B cell (primary cell): ENCODE data around the gene AFF3.

Experiments used
- EZH2 ChIP-seq: IDR thresholded peaks from 2 replicates; pipeline ENCODE4 v1.6.1; 2012; ENCODE audit warnings: borderline replicate concordance, low read depth, mild to moderate bottlenecking, moderate library complexity, low read length; ENCODE audit not compliant: insufficient read depth, poor library complexity, severe bottlenecking
- TF ChIP-seq, protein P1 (sequence below): fragments of 200-600 bp; IDR thresholded peaks from one replicate; pipeline ENCODE4 v1.8.0; 2022; ENCODE audit warnings: antibody characterized with exemption, mild to moderate bottlenecking

DNA sequence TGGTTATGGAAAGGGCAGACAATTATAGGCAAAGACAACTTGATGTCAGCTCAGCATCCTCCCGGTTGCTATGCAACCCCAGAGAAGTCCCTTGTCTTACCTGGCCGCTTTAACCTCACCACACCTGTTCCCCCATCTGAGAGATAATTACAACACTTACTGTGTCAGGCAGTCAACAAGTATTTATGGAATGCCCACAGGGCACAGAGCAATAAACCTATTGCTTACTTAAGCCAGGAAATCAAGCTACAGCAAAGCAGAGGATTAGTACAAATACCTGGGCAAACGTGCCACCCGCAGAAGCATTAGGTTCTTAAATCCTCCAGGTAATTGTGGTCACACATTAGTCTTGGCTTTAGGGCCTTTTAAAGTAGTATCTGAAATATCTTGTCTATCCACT is 332.2 kb downstream of the AFF3 start:
- TF ChIP-seq, protein P1, sequence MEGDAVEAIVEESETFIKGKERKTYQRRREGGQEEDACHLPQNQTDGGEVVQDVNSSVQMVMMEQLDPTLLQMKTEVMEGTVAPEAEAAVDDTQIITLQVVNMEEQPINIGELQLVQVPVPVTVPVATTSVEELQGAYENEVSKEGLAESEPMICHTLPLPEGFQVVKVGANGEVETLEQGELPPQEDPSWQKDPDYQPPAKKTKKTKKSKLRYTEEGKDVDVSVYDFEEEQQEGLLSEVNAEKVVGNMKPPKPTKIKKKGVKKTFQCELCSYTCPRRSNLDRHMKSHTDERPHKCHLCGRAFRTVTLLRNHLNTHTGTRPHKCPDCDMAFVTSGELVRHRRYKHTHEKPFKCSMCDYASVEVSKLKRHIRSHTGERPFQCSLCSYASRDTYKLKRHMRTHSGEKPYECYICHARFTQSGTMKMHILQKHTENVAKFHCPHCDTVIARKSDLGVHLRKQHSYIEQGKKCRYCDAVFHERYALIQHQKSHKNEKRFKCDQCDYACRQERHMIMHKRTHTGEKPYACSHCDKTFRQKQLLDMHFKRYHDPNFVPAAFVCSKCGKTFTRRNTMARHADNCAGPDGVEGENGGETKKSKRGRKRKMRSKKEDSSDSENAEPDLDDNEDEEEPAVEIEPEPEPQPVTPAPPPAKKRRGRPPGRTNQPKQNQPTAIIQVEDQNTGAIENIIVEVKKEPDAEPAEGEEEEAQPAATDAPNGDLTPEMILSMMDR = no peak
- no peak for TF ChIP-seq EZH2
